T-helper 1 cell treated with Interleukin-12 subunit alpha and Interleukin-12 subunit beta and Interleukin-4 antibody, amounts not matched to agents 30 μg/mL and 1 μg/mL, for 36 hours (primary cell): ENCODE results near the gene CTIF.

Experiments
- H3K27ac Mint-ChIP-seq: one replicate; pipeline ENCODE4 v1.8.0; 2021; ENCODE audit warnings: mild to moderate bottlenecking, mixed read lengths
- H3K27me3 Mint-ChIP-seq: one replicate; pipeline ENCODE4 v1.8.0; 2021; ENCODE audit warnings: low read depth, mixed read lengths
- H3K36me3 Mint-ChIP-seq: one replicate; pipeline ENCODE4 v1.8.0; 2021; ENCODE audit warnings: low read depth, mixed read lengths
- H3K4me1 Mint-ChIP-seq: one replicate; pipeline ENCODE4 v1.8.0; 2021; ENCODE audit warnings: low read depth, mixed read lengths
- H3K4me3 Mint-ChIP-seq: one replicate; pipeline ENCODE4 v1.8.0; 2021; ENCODE audit warnings: mild to moderate bottlenecking, moderate library complexity, mixed read lengths
- H3K9me3 Mint-ChIP-seq: one replicate; pipeline ENCODE4 v1.8.0; 2021; ENCODE audit warnings: mixed read lengths

CTIF gene

DNA sequence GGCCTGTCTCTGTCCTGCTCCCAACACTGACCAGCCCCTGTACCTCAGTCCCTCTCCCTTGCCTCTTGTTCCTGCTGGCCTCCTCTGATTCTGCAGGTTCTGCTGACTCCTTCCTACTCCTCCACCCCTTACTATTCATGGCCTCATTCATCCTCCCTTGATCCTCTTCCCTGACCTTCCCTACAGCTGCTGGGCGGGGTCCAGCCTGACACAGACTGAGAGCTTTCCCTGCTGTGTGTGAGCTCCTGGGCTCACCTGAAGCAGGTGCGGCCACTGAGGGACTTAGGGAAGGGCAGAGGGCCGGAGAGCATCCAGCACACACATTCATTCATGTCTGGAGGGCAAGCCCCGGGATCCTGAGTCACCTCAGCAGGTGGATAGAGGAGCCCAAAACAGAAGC lies 185.6 kb downstream of the CTIF start:
- Mint-ChIP-seq H3K36me3 (no peaks in the 10 kb centered on the region), H3K4me3 (no peak overlapping the region), H3K27me3 (no peaks in the 10 kb centered on the region), H3K4me1 (peaks cover 4% of the 10 kb centered on the region), H3K9me3 (no peaks in the 10 kb centered on the region), H3K27ac (no peak overlapping the region)

DNA sequence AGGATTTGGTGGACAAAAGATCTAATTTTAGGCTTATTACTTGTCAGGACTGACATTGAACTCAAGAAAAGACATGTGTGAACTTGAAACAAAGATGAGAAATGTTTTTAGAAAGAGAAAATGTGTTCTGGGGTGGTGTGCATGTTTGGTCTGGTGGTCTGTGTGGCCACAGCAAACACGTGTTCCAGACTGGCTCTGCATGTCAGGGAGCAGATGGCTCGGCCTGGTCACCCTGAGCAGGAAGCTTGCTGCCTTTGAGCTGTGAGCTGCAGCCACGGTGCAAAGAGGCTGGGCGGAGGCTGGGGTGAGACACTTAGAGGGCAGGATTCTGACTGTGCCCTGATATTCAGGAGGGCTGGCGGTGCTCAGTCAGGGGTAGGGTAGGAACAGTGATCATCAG lies 186.1 kb downstream of the CTIF start:
- Mint-ChIP-seq H3K4me1 (peaks cover 4% of the 10 kb centered on the region), H3K27me3 (no peaks in the 10 kb centered on the region), H3K9me3 (no peaks in the 10 kb centered on the region), H3K4me3 (no peak overlapping the region), H3K27ac (no peak overlapping the region), H3K36me3 (no peaks in the 10 kb centered on the region)

DNA sequence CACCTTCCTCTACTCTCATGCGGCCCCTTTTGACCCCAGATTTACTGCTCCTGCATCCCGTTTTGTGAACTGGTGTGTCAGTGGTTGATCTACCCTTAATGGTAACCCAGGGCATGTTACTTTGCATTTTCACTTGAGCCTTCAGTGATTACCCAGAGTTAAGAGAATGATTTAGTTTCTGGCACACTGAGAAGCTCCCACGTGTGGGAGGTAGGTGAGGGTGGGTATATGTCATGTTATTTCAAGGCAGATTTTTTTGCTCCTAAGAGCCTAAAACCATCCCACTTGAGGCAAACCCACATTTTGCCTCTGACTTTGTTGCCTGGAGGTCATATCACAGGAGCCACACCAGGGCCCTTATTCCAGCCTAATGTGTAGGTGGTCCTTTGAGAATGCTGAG lies 186.7 kb downstream of the CTIF start:
- Mint-ChIP-seq H3K9me3 (no peaks in the 10 kb centered on the region), H3K4me3 (no peak overlapping the region), H3K27me3 (no peaks in the 10 kb centered on the region), H3K27ac (no peak overlapping the region), H3K4me1 (peaks cover 4% of the 10 kb centered on the region), H3K36me3 (no peaks in the 10 kb centered on the region)

DNA sequence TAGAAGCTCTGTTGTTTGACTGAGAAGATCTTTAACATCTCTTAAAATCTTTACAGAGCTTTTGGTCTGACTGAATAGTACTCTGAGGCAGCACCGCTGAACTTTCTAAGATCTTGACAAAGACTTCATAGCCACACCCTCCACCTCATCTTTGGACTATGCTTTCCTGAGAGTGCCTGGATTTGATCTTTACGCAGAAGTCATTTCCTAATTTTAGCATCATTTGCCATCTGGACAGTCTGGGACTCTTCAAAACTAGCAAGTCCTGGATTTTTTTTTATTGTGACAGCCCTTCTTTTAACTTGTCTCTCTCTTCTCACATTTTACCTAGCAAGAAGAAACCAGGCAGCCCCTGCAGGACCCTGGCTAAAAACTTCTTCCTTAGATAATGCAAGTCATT lies 188.8 kb downstream of the CTIF start:
- H3K4me3 Mint-ChIP-seq = no peak overlapping the region
- no peak overlapping the region for H3K27ac Mint-ChIP-seq
- H3K9me3 Mint-ChIP-seq = no peaks in the 10 kb centered on the region
- H3K27me3 Mint-ChIP-seq = no peaks in the 10 kb centered on the region
- no peaks in the 10 kb centered on the region for H3K36me3 Mint-ChIP-seq
- H3K4me1 Mint-ChIP-seq = peaks cover 4% of the 10 kb centered on the region

DNA sequence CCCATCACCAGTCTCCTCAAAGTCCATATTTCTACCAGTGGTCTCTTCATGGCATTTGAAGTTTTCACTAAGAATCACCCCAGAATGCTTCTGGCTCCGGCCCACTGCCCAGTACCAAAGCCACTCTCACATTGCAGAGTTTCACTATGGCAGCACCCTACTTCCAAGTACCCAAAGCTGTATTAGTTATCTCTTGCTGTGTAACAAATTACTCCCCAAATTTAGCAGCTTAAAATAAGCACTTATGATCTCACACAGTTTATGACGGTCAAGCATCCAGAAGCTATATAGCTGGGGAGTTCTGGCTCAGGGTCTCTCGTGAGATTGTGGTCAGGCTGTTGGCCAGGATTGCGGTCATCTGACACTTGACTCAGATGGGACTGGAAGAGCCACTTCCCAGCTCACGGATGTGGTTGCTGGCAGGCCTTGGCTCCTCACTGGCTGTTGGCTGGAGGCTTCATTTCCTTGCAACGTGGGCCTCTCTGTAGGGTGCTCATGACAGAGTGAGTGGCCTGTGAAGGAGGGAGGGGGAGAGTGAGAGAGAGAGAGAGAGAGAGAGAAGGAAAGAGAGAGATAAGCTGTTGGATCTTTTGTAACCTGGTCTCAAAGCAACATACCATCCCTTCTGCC lies 189.5 kb downstream of the CTIF start:
- Mint-ChIP-seq H3K36me3 (no peaks in the 10 kb centered on the region), H3K4me1 (peaks cover 4% of the 10 kb centered on the region), H3K27ac (no peak overlapping the region), H3K27me3 (no peaks in the 10 kb centered on the region), H3K9me3 (no peaks in the 10 kb centered on the region), H3K4me3 (no peak overlapping the region)

DNA sequence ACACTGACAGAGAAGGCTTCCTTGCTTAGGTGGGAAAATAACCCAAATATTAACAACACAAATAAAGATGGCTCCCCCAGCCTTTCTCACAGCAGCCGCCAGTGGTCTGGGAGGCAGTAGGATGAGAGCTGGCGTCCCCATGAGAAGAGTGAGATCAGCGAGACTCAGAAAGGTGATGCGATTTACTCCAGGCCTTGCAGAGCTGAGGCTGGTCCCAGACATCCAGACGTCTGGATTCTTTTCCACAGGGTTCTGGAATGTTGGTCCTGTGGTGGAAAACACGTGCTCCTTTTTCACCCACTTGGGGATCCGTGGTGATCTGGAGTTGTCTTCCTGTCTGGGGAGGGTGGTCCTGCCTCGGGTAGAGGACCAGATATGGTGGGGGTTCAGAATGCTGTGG lies 190.6 kb downstream of the CTIF start:
- Mint-ChIP-seq H3K27ac (no peak overlapping the region), H3K27me3 (no peaks in the 10 kb centered on the region), H3K4me1 (peaks cover 4% of the 10 kb centered on the region), H3K9me3 (no peaks in the 10 kb centered on the region), H3K4me3 (no peak overlapping the region), H3K36me3 (no peaks in the 10 kb centered on the region)

DNA sequence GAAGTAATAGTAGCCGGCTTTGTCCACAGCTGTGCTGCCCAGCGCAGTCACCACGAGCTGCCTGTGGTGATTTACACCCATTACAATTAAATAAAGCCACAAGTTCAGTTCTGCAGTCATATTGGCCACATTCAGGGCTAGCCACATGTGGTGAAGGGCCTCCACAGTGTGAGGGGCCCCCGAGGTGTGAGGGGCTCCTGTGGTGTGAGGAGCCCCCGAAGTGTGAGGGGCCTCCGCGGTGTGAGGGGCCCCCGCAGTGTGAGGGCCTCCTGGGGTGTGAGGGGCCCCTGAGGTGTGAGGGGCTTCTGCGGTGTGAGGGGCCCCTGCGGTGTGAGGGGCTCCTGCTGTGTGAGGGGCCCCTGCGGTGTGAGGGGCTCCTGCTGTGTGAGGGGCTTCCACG lies 191.2 kb downstream of the CTIF start:
- H3K4me1 Mint-ChIP-seq = peaks cover 5% of the 10 kb centered on the region
- H3K4me3 Mint-ChIP-seq = no peak overlapping the region
- H3K9me3 Mint-ChIP-seq = no peaks in the 10 kb centered on the region
- H3K27me3 Mint-ChIP-seq = no peaks in the 10 kb centered on the region
- no peak overlapping the region for H3K27ac Mint-ChIP-seq
- no peaks in the 10 kb centered on the region for H3K36me3 Mint-ChIP-seq

DNA sequence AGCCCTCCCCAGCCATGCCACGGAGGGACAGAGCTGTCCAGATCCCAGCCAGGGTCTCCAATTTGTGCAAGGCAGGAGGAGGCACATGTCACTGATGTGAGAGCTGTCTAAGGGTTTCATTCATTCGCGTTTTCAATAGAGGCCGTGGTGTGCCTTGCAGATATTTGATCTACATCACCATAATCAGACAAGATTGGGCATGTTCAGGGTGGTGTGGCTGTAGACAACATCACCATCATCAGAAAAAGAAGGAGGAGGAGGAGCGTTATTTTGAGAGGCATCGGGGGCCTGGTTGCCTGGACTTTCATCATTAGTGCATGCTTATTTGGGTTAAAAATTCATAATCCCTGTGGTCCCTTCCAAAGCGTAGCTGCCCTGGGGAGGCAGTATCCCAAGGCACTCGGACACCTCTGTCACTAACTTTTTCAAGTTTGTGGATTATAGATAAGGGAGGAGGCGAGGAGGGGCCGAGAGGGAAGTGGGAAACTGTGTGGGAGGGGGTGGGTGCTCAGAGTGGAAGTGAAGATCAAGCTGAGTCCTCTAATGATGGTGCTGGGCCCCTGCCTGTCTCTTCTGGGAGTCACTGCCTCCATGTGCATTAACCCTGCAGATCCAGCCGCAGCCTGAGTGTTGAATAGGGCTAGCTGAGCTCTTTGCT lies 194.1 kb downstream of the CTIF start:
- Mint-ChIP-seq H3K9me3 (no peaks in the 10 kb centered on the region), H3K36me3 (no peaks in the 10 kb centered on the region), H3K4me3 (no peak overlapping the region), H3K27ac (no peak overlapping the region), H3K4me1 (peaks cover 4% of the 10 kb centered on the region), H3K27me3 (no peaks in the 10 kb centered on the region)

DNA sequence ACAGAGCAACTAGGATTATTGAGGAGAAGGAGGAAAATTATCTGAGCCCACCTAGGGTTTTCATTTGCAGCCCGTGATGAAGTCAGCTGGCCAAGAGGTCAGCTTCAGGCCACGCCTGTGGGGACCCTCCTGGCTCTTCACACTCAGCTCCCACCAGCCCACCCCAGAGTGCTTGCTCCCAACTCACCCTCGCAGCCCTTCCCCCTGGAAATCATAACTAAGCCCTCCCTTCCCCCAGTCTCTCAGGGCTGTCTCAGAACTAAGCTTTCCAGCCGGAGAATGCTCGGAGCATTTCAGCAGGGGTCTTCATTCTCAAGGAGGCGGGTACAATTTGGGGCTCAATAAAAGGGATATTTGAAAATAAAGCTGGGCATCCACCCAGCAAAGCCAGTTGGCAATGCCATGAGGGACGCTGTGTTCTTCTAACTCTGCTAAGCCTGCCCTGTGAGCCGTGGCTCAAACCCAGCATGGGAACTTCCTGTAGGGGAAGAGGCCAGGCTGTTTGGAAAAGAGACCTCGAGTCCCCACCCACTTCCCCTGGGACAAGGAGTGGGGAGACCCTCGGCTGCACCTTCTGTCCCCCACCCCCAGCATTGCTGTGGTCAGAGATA lies 194.9 kb downstream of the CTIF start:
- H3K4me3 Mint-ChIP-seq = no peak overlapping the region
- no peak overlapping the region for H3K27ac Mint-ChIP-seq

DNA sequence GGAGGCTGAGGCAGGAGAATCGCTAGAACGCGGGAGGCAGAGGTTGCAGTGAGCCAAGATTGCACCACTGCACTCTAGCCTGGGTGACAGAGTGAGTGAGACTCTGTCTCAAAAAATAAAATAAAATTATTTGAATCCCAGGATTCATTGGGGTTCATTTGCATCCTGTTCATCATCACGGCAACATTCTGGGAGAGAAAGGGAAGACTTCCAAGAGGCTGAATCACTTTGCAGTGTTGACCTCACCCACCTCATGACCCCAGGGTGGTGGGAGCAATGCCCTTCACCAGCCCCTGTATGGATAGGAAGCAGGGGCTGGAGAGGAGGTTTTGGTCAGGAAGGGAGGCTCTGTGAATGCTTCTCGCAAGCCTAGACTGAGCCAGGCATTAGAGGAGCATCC lies 195.6 kb downstream of the CTIF start:
- no peaks in the 10 kb centered on the region for H3K36me3 Mint-ChIP-seq
- no peak overlapping the region for H3K4me3 Mint-ChIP-seq
- no peaks in the 10 kb centered on the region for H3K27me3 Mint-ChIP-seq
- peaks cover 4% of the 10 kb centered on the region for H3K4me1 Mint-ChIP-seq
- H3K9me3 Mint-ChIP-seq = no peaks in the 10 kb centered on the region
- no peak overlapping the region for H3K27ac Mint-ChIP-seq

More for the DNA sequence above, 194.9 kb downstream of the CTIF start:
- H3K9me3 Mint-ChIP-seq = no peaks in the 10 kb centered on the region
- H3K4me1 Mint-ChIP-seq = peaks cover 4% of the 10 kb centered on the region
- H3K36me3 Mint-ChIP-seq = no peaks in the 10 kb centered on the region
- H3K27me3 Mint-ChIP-seq = no peaks in the 10 kb centered on the region

DNA sequence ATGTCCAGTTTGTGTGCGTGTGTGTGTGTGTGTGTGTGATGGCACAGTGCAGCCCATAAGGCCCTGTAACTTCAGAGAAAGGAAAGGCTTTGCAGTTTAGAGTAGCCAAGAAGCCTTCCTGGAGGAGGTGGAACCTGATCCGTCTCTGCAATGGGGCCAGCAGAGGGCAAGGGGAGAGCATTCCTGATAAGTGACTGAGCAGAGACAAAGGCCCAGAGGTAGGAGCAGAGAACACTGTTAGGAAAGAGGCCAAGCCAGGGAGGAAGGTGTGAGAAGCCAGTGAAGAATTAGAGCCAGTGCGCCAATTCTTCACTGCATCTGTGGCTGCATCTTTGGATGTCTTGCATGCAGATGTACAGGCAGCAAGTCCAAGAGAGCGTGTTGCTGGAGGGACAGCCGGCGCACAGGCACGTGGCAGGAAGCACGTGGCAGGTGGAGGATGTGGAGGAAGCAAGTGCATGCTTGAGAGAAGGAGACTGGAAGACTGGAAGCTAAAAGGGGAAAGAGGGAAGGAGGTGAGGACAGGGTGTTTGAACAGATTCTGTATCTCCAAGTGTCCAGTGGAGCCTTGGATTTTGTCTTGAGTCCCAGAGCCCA lies 196.3 kb downstream of the CTIF start:
- H3K36me3 Mint-ChIP-seq = no peaks in the 10 kb centered on the region
- H3K9me3 Mint-ChIP-seq = no peaks in the 10 kb centered on the region
- H3K4me3 Mint-ChIP-seq = no peak overlapping the region
- no peak overlapping the region for H3K27ac Mint-ChIP-seq
- H3K4me1 Mint-ChIP-seq = peaks cover 4% of the 10 kb centered on the region
- H3K27me3 Mint-ChIP-seq = no peaks in the 10 kb centered on the region

DNA sequence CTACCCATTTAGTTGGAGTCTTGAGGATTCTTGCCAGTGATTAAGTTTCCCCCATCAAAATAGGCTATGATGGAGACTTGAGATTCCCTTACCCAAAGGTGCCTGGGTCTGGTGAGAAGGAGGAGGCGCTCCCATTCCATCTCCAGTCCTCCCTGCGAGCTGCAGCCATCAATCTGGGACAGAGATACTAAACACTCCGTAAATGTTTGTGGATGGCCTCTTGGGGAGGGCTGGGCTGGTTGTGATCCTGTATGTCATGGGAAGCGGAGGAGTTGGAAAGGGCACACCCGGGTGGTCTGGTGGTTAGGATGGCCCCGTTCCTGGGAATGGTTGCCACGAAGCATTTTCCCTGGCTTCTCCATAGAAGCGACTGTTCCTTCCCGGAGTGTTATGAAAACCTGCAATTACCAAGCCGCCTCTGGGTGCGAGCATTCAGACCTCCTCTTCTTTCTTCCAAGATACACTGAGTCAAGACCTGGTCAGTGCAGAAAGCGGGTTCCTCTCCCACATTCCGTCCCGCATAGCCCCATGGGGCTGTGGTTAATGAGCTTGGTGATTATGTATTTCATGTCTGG lies 196.9 kb downstream of the CTIF start:
- no peak overlapping the region for H3K4me3 Mint-ChIP-seq
- no peaks in the 10 kb centered on the region for H3K36me3 Mint-ChIP-seq
- H3K9me3 Mint-ChIP-seq = no peaks in the 10 kb centered on the region
- H3K27ac Mint-ChIP-seq = no peak overlapping the region
- H3K27me3 Mint-ChIP-seq = no peaks in the 10 kb centered on the region
- H3K4me1 Mint-ChIP-seq = peaks cover 4% of the 10 kb centered on the region

DNA sequence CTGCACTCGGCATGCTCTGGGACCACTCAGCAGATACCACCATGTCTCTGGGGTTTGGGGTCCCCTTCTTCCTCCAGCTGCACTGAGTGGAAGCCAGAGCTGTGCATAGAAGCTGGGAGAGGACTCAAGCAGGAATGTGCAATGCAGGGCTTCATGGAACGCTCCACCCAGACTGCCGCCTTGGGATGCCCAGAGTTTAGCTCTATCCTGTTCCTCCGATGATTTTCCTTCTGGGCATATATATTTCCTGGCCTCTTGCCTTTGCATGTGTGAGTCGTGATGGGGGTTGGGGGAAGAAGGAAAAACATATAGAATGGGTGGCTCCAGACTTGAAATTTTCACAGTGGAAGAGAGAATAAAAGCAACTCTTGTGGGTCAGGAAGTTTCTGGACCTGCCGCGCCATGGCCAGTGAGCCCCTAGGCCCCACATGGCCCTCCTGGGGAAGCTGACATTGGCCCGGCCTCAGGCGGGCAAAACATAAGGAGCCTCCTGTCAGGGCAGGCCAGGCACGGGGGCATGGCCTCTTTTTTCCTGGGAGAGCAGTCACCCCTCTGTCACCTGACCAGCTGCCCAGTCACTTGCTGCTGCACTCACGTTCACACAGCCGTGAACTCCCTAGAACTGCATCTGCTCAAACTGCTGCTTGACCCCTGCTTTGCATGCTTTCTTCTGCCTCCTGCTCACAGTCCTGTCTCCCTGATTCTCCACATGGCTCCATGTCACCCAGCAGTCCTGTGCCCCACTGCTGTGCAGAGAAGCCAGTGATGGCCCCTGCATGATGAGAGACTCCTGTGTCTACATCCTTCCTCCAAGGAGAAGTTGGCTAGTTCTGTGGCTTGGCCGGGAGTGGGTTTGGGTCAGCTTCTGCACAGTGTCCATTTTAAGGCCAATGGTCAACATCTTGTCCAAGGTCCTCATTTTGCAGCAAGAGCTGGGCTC lies 197.8 kb downstream of the CTIF start:
- Mint-ChIP-seq H3K9me3 (no peaks in the 10 kb centered on the region), H3K27me3 (no peaks in the 10 kb centered on the region), H3K27ac (no peak overlapping the region), H3K4me1 (peaks cover 4% of the 10 kb centered on the region), H3K36me3 (no peaks in the 10 kb centered on the region), H3K4me3 (no peak overlapping the region)
